M059J (cell line): ENCODE data around the gene WNT5B. TPM values are rescaled to one million over a fixed set of nuclear protein-coding genes. Genes with fewer than 3 reads are reported as not detected.
A peak's percentile ranks its signal among the peaks of the same experiment; 100 is the strongest.

Experiments
- DNase-seq: peaks from one replicate; pipeline ENCODE4 v3.0.0-alpha.2; 2012; ENCODE audit warnings: low read depth
- total RNA-seq: library from RNA; depleted of rRNA; stranded (reverse); fragments of >200 nt; shearing (Covaris generic); gene quantifications from 2 replicates; pipeline ENCODE4 v1.2.3, GENCODE V29; 2014

Gene WNT5B
- total RNA-seq, 1 experiment from 2014 or later: 43.5 TPM

DNA sequence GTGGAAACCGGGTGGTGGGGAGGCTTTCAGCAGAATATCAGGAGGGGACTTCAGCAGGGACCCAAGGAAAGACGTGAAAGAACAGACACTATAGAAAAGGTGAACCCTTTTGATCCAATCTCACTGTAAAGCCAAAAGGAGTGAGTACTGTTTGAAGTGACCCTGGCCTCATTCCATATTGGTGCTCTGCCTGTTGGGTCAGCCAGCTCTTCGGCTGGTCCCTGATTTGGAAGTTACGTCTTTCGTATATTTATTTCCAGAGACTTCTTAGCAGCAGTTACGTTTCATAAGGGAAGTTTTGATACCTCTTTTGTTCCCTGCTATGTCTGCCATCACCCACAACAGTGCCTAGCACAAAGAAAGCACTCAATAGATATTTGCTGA, 21.9 kb downstream of the WNT5B start:
- no peak for DNase-seq

DNA sequence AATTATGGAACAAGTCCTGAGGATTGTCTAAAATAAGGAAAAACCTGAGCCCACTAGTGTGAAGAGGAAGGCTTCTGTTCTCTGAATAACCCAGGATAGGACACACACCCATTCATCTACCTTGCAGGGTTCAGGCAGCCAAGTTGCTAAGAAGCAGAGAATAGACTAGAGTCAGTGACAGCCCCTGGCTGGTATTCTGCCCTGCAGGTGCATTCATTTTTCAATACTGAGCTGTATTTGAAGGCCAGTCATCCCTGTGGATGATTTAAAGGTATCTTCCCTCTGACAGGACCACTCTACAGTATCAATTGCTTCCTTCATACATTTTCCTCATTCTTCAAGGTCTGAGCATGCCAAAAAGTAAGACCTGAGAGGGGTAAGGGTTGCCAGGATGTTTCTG, 22.9 kb downstream of the WNT5B start:
- no peak for DNase-seq

DNA sequence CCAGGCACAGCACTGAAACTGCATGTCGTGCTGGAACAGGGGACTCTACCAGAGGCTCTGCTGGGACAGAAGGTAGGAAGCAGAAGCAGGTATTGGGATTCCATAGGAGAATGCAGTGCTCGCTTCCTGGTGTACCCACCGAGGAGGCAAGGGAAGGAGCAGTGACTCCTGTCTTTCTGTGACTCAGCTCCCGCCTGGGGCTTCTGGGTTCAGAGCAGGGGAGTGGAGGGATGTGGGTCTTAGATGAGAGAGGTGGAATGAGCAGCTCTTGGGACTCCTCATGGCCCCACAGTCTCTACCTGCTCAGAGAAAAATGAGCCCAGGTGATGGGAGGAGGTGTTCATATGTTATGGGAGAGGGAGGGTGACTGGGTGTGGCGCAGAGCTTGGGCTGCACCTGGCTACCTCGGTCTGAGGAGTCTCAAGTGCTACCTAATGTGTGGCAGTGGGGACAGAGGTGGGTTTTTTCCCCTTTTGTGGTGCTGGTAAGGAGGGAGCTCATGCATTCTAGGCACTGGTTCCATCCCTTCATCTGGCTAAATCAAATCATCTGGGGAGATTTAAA, 26.3 kb downstream of the WNT5B start:
- DNase-seq: no peak

DNA sequence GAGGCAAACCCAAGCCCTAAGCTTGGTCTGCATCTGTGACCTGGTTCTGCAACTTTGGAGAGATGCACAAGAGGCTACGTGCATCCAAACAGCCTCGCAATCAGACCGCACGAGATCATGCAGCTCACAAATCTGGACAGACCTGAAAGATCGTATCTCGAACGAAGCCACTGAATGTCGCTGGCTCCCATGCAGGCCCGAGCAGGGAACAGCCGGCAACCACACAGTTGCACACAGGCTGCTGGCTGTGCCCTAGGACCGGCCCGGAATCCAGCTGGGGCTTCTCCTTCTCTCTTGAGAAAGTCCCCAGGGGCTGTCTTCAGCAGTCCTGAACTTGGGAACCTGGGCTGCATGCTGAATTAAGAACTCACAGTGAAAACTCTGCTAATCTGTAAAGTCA, 27.9 kb downstream of the WNT5B start:
- DNase-seq: no peak

DNA sequence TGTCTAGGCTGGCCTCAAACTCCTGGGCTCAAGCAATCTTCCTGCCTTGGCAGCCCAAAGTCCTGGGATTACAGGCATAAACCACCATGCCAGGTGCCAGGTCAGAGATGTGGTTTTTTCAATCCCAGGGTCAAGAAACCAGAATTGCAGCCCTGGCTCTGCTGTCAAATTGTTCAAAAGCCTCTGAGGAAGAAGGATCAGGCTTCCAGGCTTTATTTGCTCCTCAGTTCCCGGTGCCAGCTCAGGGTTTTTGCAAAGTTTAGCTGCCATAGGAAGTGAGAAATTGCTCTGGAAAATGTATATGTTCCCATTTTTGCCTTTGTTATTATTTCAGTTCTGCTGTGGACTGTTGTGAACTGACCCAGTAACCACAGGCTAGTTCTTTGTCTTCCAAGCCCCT, 28.7 kb downstream of the WNT5B start:
- DNase-seq: peak; percentile 35

DNA sequence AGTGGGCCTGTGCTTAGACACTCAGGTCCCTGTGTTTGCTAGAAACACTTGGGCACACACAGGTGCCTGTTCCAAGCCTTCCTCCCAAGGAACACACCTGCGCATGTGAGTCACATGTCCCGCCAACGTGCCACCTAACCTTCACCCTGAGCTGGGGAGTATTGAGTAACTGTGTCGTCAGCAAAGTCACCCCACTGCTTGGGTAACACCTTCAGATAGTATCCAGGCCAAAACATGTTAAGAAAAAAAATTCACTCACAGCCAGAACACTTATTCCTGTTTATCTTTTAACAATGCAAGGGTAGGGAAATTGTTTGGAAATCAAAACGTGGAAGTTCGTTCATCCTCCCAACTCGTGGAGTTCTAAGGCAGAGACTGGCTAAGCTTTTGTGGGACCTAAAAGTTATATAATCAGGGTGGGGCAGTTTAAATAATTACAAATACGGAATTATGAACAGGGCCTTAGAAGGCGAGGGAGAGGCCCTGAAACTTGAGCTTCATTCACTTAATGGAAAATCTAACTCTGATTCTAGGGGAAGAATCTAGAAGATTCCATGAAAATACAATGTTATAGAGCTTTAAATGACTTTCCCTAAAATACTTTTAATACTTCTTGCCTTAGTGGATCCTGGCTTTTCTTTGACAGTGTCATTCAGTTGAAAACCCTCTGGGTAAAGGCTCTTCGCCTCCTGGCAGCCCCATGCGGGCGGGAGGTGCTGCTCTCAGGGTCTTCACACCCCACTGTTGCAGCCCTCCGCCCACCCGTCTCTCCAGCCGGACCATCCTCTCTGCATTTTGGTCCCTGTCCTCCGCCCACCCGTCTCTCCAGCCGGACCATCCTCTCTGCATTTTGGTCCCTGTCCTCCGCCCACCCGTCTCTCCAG, 31.5 kb downstream of the WNT5B start:
- DNase-seq: peak; percentile 23

DNA sequence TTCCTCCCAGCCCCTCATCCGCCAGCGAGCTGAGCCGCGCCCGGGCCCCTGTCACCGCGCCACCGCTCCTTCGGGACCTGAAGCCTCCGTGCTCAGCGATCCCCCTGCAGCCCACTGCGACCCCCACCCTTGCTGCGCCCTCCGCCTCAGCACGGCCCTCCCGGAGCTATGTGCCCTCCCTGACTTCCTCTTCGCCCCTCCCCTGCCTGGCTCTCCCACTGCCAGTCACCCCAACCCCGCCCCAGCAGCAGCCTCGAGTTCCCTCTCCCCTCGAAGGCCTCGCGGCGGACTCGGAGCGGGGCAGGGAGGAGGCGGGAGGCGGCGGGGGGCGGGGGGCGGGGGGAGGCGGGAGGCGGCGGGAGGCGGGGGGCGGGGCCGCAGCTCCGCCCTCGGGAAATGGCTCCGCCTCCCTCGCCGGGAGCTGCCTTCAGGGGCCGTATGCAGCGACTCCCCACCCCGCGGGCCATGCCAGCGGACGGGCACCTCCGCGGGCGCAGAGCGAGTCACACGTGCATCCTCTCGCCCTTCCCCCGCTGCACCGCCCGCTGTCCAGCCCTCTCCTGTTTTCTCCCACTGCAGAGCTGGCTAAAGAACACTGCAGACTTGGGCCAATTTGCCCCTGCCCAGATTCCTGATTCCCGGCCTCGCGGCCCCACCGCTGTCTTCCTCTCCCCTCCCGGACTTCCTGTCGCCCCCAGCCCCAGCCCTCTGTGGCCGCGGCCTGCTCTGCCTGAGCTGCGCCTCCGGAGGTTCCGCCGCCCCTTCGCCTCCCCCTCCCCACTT, 32.7 kb downstream of the WNT5B start:
- DNase-seq: peak; percentile 91

DNA sequence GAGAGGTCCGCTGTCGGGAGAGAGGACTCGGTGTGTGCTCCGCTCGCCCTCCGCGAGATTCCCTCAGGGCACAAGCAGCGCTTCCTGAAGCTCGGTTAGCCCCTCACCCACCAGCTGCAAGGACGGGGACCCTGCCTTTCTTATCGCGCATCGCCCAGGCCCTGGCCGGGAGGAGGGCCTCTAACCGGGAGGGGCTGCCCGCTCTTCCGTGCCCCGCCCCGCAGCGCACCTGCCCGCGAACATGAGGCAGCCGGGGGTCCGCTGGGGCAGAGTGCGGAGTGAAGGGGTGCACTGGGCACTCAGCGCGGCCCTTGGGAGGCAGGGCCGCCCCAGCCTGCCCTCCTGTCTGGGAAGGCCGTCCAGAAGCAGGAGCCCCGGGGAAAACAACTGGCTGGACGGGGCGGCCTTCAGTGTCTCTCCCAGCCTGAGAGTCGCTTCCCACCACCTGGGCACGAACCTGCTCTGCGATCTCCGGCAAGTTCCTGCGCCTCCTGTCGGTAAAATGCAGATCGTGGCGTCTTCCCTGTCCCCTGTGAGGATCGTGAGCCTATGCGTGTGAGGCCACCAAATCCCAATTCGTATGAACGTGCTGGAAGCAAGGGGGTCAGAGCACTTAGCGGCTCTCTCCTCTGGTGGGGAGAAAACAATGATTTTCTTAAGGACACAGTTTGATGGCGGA, 33.9 kb downstream of the WNT5B start:
- no peak for DNase-seq

DNA sequence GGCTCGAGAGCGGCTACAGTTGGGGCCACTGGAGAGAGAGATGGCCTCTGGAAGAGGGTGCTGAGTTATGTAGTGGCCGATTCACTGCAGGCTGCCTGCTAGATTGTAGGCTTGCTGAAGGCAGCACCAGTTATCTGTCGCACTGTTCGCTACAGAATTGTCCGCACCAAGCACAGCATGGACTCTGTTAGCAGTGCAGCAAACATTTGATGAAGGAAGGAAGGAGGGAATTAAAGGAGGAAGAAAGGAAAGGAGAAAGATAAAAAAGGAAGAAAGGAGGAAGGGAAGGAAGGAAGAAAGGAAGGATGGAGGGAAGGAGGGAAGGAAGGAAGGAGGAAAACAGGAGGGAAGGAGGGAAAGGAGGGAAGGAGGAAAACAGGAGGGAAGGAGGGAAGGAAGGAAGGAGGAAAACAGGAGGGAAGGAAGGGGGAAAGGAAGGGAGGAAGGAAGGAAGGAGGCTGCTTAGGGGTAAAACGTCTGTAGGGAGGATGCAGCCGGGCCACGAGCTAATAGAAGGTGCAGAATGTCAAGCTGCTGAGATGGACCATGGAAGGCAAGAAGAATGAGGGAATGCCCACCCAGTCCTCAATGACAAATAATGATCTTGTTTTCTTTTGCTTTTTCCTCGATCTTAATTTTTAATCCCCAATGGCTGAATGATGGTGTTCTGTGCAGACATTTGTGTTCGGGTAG, 34.6 kb downstream of the WNT5B start:
- no peak for DNase-seq

DNA sequence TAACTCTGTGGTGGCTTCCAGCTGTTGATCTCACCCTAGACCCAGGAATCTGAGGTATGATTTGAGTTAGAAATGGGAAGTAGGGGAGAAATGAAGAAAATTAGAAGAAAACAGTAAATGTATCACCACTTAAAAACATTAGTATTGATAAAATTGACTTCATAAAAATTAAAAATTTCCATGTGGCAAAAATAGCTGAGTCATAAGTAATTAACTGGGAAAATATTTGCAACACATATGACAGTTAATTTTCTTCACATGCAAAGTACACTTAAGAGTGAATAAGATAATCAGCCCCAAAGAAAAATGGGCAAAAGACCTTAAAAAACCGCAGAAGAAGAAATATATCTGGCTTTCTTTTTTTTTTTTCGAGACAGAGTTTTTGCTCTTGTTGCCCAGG, 36.3 kb downstream of the WNT5B start:
- no peak for DNase-seq

DNA sequence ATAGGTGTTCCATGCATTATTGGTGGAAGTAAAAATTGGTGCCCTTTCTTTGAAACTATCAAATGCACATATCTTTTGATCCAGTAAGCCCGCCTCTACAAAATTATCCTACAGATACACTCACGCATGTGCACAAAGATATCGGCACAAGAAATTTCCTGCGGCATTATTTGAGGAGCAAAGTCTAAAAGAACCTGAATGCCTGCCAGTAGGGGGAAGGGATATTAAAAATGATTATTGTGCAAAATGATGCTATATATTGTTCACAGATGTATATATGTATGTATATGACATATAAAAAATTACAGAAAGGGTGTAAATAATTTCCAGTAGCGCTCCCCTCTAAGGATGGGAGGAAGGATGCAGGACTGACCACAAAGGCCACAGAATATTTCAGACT, 37.2 kb downstream of the WNT5B start:
- no peak for DNase-seq

DNA sequence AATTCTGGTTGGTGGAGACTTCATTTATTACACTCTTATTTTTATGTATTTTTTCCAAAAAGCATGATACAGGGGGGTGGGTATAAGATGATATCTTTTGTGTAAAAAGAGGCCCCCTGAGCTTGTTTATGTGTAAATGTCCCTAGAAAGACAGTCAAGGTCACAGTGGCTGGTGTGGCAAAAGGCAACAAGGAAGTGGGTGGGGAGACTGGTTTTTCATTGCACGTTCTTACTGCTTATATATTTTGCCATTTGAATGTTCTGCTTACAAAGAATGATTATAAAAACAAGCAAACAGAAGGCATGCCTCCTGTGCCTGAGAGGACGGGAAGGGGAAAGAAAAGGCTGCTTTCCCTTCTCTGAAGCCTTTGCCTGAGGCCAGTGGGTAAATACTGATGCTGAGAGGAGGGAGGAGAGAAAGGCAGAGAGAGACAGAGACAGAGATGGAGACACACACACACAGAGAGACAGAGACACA, 37.7 kb downstream of the WNT5B start:
- DNase-seq: no peak

DNA sequence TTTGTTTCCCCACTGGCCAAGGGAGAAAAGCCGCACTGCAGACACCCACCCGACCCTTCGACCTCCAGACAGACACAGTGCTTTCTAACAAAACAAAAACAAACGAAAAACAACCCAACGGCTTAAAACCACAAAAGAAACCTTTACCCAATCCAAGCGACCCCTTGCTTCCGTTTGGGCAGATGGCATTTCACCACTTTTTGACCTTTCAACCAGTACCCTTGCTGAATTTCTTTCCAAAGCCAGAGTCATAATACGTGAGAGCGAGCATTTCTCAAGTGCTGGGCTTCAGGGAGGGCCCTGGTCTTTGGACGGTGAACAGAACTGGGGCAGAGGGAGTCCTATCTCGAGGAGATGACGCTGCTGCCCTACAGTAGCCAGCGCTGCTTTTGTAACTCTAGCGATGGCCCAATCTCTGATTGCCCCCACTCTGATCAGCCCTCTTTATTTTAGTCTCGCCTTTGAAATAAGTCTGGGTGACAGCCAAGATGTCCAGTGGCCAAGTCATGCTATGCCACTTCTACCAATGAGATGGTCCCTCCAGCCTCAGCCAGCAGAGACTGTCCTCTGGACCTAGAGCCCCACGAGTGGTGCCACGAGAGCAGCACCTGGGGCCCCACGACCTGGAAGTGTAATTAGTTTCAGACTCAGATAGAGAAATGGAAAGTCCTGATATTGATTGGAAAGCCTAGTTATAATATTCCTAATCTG, 40.0 kb downstream of the WNT5B start:
- DNase-seq: no peak

DNA sequence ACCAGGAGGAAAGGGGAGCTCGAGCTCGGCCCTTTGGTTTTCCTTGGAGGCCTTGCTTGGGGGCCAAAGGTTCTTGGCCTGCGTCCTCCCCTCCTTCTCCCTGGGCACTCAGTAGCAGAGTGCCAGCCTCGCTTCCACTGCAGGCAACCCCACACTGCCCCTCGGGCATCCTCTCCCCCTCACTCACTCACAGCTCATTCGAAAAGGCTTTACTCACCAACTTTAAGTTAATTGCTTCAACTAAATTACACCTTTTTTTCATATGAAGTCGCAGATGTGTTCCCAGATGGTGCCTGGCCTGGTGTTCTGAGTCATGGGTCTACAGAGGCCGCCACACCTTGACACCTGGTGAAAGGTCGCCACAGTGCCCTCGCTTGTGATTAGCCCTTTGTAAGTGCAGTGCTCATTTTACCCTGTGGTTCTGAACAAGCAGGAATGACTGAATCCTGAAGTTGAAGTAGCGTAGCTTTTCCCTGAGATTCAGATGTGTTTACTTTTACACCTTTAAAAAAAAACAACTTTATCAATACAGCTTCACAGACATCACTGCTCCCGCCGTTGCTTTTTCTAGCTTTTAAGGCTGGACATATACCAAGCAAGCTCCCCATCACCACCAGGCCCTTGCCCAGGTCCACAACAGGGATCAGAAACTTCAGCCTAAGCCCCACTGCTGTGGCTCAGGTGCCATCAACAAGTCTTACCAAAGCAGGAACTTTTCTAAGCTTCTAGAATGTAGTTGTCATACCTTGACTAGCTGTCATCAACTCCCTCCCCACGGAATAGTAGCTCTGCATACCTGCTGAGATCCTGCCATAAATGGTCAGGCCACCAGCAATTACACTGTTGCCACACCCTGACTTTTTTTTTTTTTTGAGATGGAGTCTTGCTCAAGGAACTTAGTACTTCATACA, 41.6 kb downstream of the WNT5B start:
- DNase-seq: no peak

DNA sequence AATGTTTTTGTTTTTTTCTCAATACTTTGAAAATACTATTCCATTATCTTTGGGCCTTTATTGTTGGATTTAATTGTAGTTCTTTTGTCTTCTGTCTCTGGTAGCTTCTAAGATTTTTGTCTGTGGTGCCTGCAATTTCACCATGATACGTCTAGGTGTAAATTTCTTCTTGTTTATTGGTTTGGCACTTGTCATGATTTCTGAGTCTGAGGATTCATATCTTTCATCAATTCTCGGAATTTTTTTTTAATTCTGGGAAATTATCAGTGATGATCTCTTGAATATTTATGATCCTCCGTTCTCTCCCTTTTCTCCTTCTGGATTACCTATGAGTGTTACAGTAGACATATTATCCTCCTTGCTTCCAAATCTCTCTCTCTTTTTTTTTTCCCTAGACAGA, 47.0 kb downstream of the WNT5B start:
- DNase-seq: no peak

DNA sequence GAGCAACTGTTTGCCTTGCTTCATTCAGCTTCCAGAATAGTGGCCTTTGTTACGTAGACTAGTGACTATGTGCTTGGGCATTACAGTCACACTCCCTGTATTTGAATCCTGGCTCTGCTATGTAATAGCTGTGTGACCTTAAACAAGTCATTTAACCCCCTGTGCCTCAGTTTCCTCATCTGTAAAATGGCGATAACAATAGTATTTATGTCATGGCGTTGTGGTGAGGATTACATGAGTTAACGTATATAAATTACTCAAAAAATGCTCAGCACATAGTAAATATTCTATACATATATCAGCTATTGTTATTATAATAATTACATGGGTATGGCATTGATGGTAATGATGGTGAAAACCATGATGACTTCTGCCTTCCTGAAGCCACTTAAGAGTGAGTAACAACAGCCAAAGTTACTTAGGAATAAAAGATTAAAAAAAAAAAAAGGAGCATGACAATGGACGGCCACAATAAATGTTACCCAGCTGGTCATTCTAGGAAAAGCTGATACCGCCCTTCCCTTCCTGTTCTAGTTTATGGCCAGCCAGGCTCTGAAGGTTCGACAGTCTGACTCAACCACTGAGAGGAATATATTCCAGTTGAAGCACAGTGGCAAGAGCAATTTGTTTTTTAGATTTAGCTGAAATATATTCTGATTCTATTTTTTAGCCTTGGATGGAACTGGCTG, 51.9 kb downstream of the WNT5B start:
- DNase-seq: peak; percentile 18

DNA sequence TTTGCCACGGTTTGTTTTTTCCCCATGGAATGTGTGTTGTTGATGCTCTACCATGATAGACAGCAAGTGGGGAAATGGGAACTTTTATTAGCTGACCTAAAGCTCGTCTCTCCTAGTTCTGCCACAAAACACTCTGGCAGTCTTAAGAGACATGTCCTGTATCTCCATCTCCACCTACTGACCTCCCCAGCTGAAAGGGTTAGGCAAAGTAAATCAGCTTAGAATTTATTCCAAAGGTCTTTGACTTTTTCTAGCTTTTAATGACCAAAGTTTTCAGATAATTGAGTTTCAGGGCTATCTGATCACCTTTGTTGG, 52.4 kb downstream of the WNT5B start:
- DNase-seq: no peak

DNA sequence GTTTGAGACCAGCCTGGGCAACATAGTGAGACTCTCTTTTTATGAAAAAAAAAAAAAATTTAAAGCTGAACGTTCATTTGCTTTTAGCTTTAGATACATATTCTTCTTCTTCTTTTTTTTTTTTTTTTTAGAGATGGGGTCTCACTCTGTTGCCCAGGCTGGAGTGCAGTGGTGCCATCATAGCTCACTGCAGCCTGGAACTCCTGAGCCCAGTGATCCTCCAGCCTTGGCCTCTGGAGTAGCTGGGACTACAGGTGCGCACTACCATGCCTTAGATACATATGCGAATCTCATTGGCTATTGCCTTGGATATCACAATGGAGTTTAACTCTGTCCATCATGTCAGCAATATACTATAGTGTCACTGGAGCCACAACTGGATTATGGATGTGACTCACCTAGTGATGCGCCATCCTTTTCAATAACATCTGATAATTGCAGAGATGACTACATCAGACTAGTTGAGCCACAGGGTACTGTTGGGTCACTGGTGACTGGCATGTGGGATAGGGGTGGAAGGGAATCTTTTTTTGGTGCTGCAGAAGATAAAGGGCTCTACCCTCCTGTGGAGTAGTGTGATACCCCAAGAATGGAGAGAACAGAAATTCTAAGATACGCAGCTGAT, 59.2 kb downstream of the WNT5B start:
- peak; percentile 50 for DNase-seq
